H1 (cell line): Measurements from ENCODE around the gene RNF113B. TPM values are rescaled to one million over a fixed set of nuclear protein-coding genes. Genes with fewer than 3 reads are reported as not detected.

Source experiments
- BACH1 ChIP-seq: IDR thresholded peaks from 2 replicates; pipeline ENCODE4 v1.6.1; 2012; ENCODE audit warnings: low read length, improper control_type of control experiment
- BRCA1 ChIP-seq: IDR thresholded peaks from 2 replicates; pipeline ENCODE4 v1.6.1; 2012; ENCODE audit warnings: low read depth, low read length, improper control_type of control experiment
- CBX5 ChIP-seq: fragments of 300-800, 300-1000 bp; sonication (generic); IDR thresholded peaks from 2 replicates; pipeline ENCODE4 v1.7.1; 2016; ENCODE audit warnings: antibody characterized with exemption, low read length, low read depth
- CEBPB ChIP-seq: IDR thresholded peaks from 2 replicates; pipeline ENCODE4 v1.6.1; 2012; ENCODE audit warnings: low read depth, low read length
- CHD2 ChIP-seq: IDR thresholded peaks from 2 replicates; pipeline ENCODE4 v1.6.1; 2012; ENCODE audit warnings: low read length, improper control_type of control experiment
- CREB1 ChIP-seq: IDR thresholded peaks from 2 replicates; pipeline ENCODE4 v1.6.1; 2012; ENCODE audit warnings: inconsistent platforms
- JUN ChIP-seq: IDR thresholded peaks from 2 replicates; pipeline ENCODE4 v1.6.1; 2011; ENCODE audit warnings: low read depth, mild to moderate bottlenecking, improper control_type of control experiment, low read length
- JUND ChIP-seq: IDR thresholded peaks from 2 replicates; pipeline ENCODE4 v1.6.1; 2011; ENCODE audit warnings: mild to moderate bottlenecking, improper control_type of control experiment, low read length
- KDM1A ChIP-seq: fragments of 200-600, 300-600 bp; sonication (generic); IDR thresholded peaks from 2 replicates; pipeline ENCODE4 v1.7.1; 2016; ENCODE audit warnings: mild to moderate bottlenecking, low read length, borderline replicate concordance
- KDM4A ChIP-seq: IDR thresholded peaks from one replicate; pipeline ENCODE4 v1.7.1; 2012; ENCODE audit warnings: low read depth, mild to moderate bottlenecking, moderate library complexity, low read length, inconsistent platforms; ENCODE audit not compliant: severe bottlenecking
- MAFK ChIP-seq: IDR thresholded peaks from 2 replicates; pipeline ENCODE4 v1.6.1; 2012; ENCODE audit warnings: low read depth, mild to moderate bottlenecking, improper control_type of control experiment, low read length
- NANOG ChIP-seq: IDR thresholded peaks from 2 replicates; pipeline ENCODE4 v1.6.1; 2011; ENCODE audit warnings: low read length, low read depth, mild to moderate bottlenecking, inconsistent platforms; ENCODE audit not compliant: insufficient read depth, poor library complexity, severe bottlenecking
- PHF8 ChIP-seq: fragments of 200-600 bp; sonication (generic); conservative IDR thresholded peaks from 2 replicates; pipeline ENCODE4 v1.7.1; 2012; ENCODE audit warnings: low read depth, mild to moderate bottlenecking, inconsistent platforms, low read length, moderate library complexity
- POLR2AphosphoS5 ChIP-seq: IDR thresholded peaks from 2 replicates; pipeline ENCODE4 v1.6.1; 2011; ENCODE audit warnings: low read depth, low read length
- RAD21 ChIP-seq, 2 experiments: IDR thresholded peaks in 1 of 2; conservative IDR thresholded peaks in 1 of 2; 2 replicates each; pipeline ENCODE4 v1.6.1; 2011; ENCODE audit warnings: low read depth in 2 of 2, low read length in 2 of 2, improper control_type of control experiment in 1 of 2, inconsistent platforms in 1 of 2, mild to moderate bottlenecking in 1 of 2, moderate library complexity in 1 of 2
- RXRA ChIP-seq: IDR thresholded peaks from 2 replicates; pipeline ENCODE4 v1.6.1; 2011; ENCODE audit warnings: low read depth, mild to moderate bottlenecking, low read length, moderate library complexity; ENCODE audit not compliant: insufficient read depth
- SP4 ChIP-seq: IDR thresholded peaks from 2 replicates; pipeline ENCODE4 v1.6.1; 2012; ENCODE audit warnings: low read length, inconsistent platforms
- SRF ChIP-seq: IDR thresholded peaks from 2 replicates; pipeline ENCODE4 v1.6.1; 2011; ENCODE audit warnings: mild to moderate bottlenecking, low read depth, low read length, moderate library complexity
- SUZ12 ChIP-seq: fragments of 200-600 bp; sonication (generic); IDR thresholded peaks from 2 replicates; pipeline ENCODE4 v1.6.1; 2012; ENCODE audit warnings: mild to moderate bottlenecking, inconsistent platforms, low read length, moderate library complexity, mixed read lengths
- TAF7 ChIP-seq: optimal IDR thresholded peaks from 2 replicates; pipeline ENCODE3; 2011; ENCODE audit warnings: low read depth, mild to moderate bottlenecking, inconsistent platforms, low read length, moderate library complexity, borderline replicate concordance
- polyA plus RNA-seq, 7 experiments: library from polyadenylated mRNA; depleted of rRNA in 3 of 7; stranded (reverse) in 5 of 7; unstranded in 2 of 7; fragments of >200 nt in 5 of 7; fragments of 200-250 nt in 2 of 7; gene quantifications; 1 replicate in 5 of 7; 2 replicates in 1 of 7; 4 replicates in 1 of 7; pipeline versions ENCODE4 v1.2.1 to v1.2.3, GENCODE V29; 2011 to 2013; ENCODE audit warnings: missing spikeins in 2 of 7, mixed read lengths in 2 of 7
- total RNA-seq: library from RNA; stranded (reverse); fragmentation: NEBNext Ultra II Directional; extraction: Animal tissue kit (Norgen Biotek cat#: 25700); gene quantifications from 2 replicates; pipeline ENCODE4 v1.2.1, GENCODE V29; 2021
- TF ChIP-seq, protein P1 (sequence below): IDR thresholded peaks from 2 replicates; pipeline ENCODE4 v1.6.1; 2011; ENCODE audit warnings: low read depth, mild to moderate bottlenecking, low read length; ENCODE audit not compliant: insufficient read depth
- TF ChIP-seq, protein P2 (sequence below): IDR thresholded peaks from 2 replicates; pipeline ENCODE4 v1.6.1; 2012; ENCODE audit warnings: inconsistent platforms
- TF ChIP-seq, protein P3 (sequence below): IDR thresholded peaks from 2 replicates; pipeline ENCODE4 v1.6.1; 2012; ENCODE audit warnings: low read length, inconsistent platforms

The RNF113B gene
- total and polyA plus RNA-seq, 2 of the 8 experiments (the other 6 are each of a cell fraction or from before 2014, with no cell fraction given) = not detected

DNA sequence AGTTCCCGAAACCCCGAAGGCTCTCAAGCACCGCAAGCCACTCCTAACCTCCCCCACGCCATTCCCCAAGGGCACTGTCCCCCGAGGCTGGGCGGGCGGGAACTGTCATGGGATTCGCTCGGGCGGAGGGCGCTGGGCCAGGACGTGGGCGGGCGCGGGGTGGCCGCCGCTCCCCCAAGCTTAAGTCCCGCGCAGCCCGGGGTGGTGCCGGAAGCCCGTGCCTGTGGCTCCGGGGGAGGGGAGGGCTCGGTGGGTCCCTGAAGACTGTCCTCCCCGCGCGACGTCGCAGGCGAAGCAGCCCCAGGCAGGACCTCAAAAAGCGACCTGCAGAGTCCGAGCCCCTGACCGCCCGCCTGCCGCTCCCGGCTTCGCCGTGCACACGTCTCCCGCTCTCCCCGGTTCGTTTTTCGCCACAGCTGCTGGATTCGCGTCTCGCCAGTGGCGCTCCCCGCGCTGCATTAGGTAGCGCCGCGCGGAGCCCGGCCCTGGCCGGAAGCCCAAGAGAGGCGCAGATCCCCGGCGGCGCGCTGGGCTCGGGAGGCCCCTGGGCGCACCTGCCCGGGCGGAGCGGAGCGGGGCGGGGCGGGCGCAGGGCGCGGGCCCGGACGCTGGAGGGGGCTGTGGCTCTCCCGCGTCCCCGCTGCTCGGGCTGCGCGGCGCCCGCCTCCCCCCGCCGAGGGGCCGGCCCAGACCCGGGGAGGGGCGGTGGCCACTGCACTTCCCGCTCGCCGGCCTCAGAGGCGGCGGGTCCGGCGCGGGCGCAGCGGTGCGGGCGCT is 34.5 kb downstream of the RNF113B start, which contains the start of gene FARP1 (continued):
- no peak for TF ChIP-seq CREB1
- no peak for TF ChIP-seq PHF8
- TF ChIP-seq TAF7 = peak; percentile 44
- no peak for TF ChIP-seq CEBPB
- no peak for TF ChIP-seq MAFK
- TF ChIP-seq SRF = no peak
- TF ChIP-seq KDM4A = peak; percentile 52
- peak; percentile 41 to 71 for TF ChIP-seq RAD21 (IDR thresholded peaks at IDR 0.05 in 1 of 2, conservative IDR thresholded peaks at IDR 0.05 in 1 of 2; ENCODE audit: low read depth in 2 of 2, low read length in 2 of 2)
- no peak for TF ChIP-seq SP4
- TF ChIP-seq NANOG = no peak
- no peak for TF ChIP-seq POLR2AphosphoS5
- no peak for TF ChIP-seq RXRA
- no peak for TF ChIP-seq BACH1
- TF ChIP-seq, protein P1, sequence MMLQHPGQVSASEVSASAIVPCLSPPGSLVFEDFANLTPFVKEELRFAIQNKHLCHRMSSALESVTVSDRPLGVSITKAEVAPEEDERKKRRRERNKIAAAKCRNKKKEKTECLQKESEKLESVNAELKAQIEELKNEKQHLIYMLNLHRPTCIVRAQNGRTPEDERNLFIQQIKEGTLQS = no peak
- no peak for TF ChIP-seq JUND
- TF ChIP-seq SUZ12 = no peak
- TF ChIP-seq CHD2 = no peak
- TF ChIP-seq, protein P2, sequence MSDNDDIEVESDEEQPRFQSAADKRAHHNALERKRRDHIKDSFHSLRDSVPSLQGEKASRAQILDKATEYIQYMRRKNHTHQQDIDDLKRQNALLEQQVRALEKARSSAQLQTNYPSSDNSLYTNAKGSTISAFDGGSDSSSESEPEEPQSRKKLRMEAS = peak; percentile 38; the same call in 1 of the 2 replicates
- no peak for TF ChIP-seq BRCA1
- no peak for TF ChIP-seq KDM1A
- TF ChIP-seq, protein P3, sequence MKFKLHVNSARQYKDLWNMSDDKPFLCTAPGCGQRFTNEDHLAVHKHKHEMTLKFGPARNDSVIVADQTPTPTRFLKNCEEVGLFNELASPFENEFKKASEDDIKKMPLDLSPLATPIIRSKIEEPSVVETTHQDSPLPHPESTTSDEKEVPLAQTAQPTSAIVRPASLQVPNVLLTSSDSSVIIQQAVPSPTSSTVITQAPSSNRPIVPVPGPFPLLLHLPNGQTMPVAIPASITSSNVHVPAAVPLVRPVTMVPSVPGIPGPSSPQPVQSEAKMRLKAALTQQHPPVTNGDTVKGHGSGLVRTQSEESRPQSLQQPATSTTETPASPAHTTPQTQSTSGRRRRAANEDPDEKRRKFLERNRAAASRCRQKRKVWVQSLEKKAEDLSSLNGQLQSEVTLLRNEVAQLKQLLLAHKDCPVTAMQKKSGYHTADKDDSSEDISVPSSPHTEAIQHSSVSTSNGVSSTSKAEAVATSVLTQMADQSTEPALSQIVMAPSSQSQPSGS = no peak
- TF ChIP-seq JUN = no peak
- no peak for TF ChIP-seq CBX5
